Spleen (tissue), 7 donors: ENCODE results near the gene TYK2.
"Not testable (repeated sequence)": the region's sequence is repeated elsewhere in the genome, so short reads cannot be mapped to it uniquely, and the experiment has no call there.

Experiments used
- POLR2A ChIP-seq, 3 donors: fragments of 450-650 bp; IDR thresholded peaks; one replicate each; pipeline ENCODE4 v1.5.1; 2017; ENCODE audit warnings: antibody characterized with exemption in 3 of 3, mild to moderate bottlenecking in 1 of 3
- POLR2AphosphoS5 ChIP-seq, 3 donors: sonication (generic); formaldehyde crosslinking; IDR thresholded peaks; one replicate each; pipeline ENCODE4 v1.5.1; 2017; ENCODE audit warnings: antibody characterized with exemption in 3 of 3
- TF ChIP-seq, protein P1 (sequence below), 11 experiments: fragments of 200-600 bp in 7 of 11; fragments of 450-650 bp in 4 of 11; sonication (generic) in 4 of 11; IDR thresholded peaks in 8 of 11; conservative IDR thresholded peaks in 3 of 11; 1 replicate in 7 of 11; 2 replicates in 4 of 11; pipeline versions ENCODE4 v1.4.0 to v1.8.0; 2016 to 2021; ENCODE audit warnings: antibody characterized with exemption in 11 of 11, inconsistent platforms in 4 of 11, mild to moderate bottlenecking in 1 of 11
- donor health status: DM: no; HTN: no; CAD: no; lungs with moderate emphysema.
- donor health status: DM: no; HTN: no; CAD: no.
- donor health status: DM: no; HTN: no; CAD: no.

DNA sequence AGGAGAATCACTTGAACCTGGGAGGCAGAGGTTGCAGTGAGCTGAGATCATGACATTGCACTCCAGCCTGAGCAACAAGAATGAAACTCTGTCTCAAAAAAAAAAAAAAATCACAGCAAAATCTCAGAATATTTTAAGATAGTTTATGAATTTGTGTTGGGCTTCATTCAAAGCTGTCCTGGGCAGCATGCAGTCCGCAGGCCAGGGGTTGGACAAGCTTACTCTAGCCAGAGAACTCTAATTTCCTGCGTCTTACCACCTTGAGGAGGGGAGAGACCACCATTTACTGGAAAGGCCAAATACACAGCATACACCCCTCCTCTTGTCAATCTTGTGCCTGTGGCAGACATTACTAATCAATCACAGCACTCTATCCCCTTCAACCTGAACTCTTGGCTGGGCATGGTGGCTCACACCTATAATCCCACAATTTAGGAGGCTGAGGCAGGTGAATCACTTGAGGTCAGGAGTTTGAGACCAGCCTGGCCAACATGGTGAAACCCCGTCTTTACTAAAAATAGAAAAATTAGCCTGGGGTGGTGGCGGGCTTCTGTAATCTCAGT is 13.3 kb downstream of the TYK2 start:
- not testable (repeated sequence) for TF ChIP-seq POLR2AphosphoS5, POLR2A (IDR thresholded peaks at IDR 0.05)
- TF ChIP-seq, protein P1, sequence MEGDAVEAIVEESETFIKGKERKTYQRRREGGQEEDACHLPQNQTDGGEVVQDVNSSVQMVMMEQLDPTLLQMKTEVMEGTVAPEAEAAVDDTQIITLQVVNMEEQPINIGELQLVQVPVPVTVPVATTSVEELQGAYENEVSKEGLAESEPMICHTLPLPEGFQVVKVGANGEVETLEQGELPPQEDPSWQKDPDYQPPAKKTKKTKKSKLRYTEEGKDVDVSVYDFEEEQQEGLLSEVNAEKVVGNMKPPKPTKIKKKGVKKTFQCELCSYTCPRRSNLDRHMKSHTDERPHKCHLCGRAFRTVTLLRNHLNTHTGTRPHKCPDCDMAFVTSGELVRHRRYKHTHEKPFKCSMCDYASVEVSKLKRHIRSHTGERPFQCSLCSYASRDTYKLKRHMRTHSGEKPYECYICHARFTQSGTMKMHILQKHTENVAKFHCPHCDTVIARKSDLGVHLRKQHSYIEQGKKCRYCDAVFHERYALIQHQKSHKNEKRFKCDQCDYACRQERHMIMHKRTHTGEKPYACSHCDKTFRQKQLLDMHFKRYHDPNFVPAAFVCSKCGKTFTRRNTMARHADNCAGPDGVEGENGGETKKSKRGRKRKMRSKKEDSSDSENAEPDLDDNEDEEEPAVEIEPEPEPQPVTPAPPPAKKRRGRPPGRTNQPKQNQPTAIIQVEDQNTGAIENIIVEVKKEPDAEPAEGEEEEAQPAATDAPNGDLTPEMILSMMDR (IDR thresholded peaks at IDR 0.05 in 8 of 11, conservative IDR thresholded peaks at IDR 0.05 in 3 of 11) = not testable (repeated sequence)
